ENCODE measurements around the gene CHFR.
"Not testable (repeated sequence)": the region's sequence is repeated elsewhere in the genome, so short reads cannot be mapped to it uniquely, and the experiment has no call there.

CHFR gene

DNA sequence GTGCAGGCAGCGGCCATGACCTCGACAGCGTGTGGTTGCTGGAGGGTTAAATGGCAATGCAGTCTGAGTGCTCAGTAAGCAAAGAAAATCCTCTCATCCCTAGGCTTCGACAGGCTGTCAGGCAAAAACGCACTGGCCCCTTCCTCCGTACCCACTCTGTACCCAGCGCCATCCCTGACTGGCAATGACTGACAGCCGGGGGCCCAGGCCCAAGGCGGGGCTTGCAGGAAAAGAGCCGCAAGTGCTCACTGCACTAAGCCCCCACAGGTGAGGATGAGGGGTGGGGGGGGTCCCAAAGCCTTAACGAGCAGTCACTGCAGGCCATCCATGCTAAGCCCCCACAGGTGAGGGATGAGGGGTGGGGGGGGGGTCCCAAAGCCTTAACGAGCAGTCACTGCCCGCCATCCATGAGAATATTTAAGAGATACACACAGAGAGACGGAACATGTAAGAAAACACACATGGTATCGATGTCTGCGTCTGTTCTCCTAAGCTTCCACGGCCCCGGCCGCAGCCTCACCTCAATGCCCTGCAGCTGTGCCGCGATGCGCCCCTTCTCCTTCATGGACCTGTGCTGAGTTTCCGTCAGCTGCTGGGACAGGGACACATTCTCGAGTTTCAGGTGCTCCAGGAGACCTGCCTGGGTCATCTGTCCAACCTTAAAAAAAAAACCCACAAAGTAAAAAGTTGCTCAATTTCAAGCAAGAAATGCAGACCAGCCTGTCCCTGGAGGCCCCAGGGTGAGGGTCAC, 89.4 kb downstream of the CHFR start:
- TF ChIP-seq, protein P1, sequence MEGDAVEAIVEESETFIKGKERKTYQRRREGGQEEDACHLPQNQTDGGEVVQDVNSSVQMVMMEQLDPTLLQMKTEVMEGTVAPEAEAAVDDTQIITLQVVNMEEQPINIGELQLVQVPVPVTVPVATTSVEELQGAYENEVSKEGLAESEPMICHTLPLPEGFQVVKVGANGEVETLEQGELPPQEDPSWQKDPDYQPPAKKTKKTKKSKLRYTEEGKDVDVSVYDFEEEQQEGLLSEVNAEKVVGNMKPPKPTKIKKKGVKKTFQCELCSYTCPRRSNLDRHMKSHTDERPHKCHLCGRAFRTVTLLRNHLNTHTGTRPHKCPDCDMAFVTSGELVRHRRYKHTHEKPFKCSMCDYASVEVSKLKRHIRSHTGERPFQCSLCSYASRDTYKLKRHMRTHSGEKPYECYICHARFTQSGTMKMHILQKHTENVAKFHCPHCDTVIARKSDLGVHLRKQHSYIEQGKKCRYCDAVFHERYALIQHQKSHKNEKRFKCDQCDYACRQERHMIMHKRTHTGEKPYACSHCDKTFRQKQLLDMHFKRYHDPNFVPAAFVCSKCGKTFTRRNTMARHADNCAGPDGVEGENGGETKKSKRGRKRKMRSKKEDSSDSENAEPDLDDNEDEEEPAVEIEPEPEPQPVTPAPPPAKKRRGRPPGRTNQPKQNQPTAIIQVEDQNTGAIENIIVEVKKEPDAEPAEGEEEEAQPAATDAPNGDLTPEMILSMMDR (IDR thresholded peaks at IDR 0.05; ENCODE audit: borderline replicate concordance, insufficient read depth, low read depth, low read length): no peak
- no peak overlapping the region for H3K4me3 ChIP-seq (ENCODE audit: low read depth, low read length)

DNA sequence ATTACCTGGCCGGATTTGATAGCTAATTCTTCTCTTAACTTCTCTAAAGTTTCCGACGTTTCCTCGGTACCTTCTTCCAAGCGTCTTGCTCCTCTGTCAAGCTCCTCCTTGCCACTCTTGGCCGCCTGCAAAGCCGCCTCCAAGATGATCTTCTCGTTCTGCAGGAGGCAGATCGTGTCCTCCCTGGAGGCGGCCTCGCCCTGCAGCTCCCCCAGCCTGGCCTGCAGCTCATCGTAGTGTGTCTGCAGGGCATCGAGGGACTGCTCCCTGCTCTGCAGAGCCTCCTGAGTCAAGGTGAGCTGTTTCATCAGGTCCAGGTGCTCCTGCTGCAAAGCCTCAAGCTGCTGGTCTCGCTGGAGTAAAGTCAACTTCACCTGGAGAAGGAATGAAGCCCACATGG, 91.6 kb downstream of the CHFR start:
- no peak overlapping the region for H3K4me3 ChIP-seq (ENCODE audit: low read depth, low read length)
- TF ChIP-seq, protein P1 (IDR thresholded peaks at IDR 0.05; ENCODE audit: borderline replicate concordance, insufficient read depth, low read depth, low read length): no peak

DNA sequence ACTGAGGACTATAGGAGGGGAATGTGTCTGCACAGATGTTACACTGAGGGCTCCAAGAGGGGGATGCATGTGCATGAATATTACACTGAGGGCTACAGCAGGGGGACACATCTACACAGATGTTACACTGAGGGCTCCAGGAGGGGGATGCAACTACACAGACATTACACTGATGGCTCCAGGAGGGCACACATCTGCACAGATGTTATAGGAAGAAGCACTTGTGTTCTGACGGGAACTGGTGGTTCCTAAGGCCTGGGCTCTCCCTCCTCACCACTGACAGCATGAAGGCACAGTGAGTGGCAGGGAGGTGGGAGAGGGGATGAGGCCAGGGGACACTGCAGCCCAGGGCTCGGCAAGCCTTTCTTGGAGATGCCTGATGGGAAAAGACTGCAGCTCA, 95.5 kb downstream of the CHFR start:
- not testable (repeated sequence) for H3K4me3 ChIP-seq (ENCODE audit: low read depth, low read length)

DNA sequence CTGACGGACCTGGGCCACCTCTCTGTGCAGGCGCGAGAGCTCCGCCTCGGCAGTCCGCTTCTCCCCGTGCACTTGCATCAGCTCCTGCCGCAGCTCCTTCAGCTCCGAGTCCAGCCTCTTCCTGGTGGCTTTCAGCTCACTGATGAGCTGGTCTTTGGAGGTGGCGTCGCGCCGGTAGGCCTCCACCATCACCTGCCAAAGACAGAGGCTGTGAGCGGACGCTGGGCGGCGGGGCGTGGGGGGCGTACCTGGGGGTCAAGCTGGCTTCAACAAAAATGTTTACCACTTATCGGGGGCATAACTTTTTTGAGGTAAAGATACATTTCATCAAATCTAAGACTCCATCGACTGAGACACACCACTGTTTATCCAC, 98.3 kb downstream of the CHFR start:
- no peak overlapping the region for H3K4me3 ChIP-seq (ENCODE audit: low read depth, low read length)
- TF ChIP-seq, protein P1 (IDR thresholded peaks at IDR 0.05; ENCODE audit: borderline replicate concordance, insufficient read depth, low read depth, low read length): no peak

DNA sequence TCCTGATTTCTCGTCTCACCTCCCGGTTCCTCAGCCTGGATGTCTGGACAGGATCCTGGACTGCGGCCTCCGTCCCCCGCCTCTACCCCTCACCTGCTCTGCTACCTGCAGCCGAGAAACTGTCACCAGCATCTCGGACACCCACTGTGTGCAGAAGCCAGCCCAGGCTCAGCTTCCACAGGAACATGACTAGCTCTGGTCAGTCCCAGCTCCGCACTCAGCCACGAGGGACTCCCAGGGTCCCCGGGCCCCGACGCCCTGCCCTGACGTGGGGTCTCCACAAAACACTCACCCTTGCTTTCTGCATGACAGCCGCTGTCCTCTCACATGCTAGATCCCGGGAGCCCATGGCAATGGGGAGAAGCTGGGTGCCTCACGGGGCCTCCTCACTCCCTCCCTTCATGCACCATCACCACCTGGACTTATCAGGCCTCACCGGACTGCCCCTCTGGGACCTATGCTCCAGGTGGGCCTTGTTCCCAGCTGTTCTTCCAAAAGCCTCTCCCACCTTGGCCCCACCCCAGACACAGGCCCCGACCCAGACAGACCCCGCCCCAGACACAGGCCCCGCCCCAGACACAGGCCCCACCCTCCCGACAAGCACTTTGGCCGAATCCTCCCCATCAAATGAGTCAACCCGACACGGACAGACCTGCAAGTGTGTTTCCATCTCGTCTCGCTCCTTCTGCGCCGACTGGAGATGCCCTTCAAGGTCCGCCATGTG, 98.9 kb downstream of the CHFR start:
- TF ChIP-seq, protein P1 (IDR thresholded peaks at IDR 0.05; ENCODE audit: borderline replicate concordance, insufficient read depth, low read depth, low read length): no peak
- no peak overlapping the region for H3K4me3 ChIP-seq (ENCODE audit: low read depth, low read length)

DNA sequence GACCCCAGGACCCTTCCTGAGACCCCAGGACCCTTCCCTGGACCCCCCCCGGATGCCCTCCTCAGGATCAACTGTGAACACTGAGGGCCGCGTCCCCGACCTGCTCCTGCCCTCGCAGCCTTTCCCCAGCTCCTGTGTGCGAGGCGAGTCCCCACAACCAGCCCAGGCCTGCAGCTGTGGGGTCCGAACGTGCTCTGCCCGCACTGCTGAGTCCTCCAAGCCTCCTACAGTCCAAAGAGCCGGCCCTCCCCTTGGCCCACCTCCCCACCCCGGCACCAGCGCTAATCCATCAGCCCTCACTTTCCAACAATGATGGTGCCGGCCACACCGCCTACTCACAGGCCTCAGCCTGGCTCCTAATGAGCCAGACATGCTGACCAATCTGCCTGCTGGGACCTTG, 99.5 kb downstream of the CHFR start:
- no peak overlapping the region for H3K4me3 ChIP-seq (ENCODE audit: low read depth, low read length)
- TF ChIP-seq, protein P1 (IDR thresholded peaks at IDR 0.05; ENCODE audit: borderline replicate concordance, insufficient read depth, low read depth, low read length): no peak

DNA sequence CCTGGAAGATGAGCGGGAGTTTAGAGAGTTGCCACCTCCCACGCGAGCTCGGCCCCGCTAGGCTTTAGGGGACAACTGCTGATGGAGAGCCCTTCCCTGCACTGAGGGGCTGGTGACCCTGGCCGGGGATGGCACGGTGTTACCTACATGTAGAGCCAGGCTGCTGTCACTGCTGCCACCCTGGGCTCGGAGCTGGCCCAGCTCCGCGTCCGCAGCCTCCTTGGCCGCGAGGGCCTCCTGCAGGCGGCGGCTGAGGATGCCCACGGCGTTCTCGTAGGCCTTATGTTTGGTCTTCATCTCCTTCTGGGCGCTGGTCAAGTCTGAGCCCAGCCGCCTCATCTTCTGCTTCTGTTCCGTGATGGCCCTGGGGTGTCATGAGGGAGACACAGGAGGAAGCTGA, 101.2 kb downstream of the CHFR start:
- H3K4me3 ChIP-seq (ENCODE audit: low read depth, low read length): no peak overlapping the region
- TF ChIP-seq, protein P1 (IDR thresholded peaks at IDR 0.05; ENCODE audit: borderline replicate concordance, insufficient read depth, low read depth, low read length): no peak

Measured in GM12875 (cell line).